GM18907 (cell line): ENCODE measurements around the gene XRRA1.
"Not testable (repeated sequence)": the region's sequence is repeated elsewhere in the genome, so short reads cannot be mapped to it uniquely, and the experiment has no call there.

Experiments
- ATAC-seq: cut with Tn5 transposase; IDR thresholded peaks from one replicate; pipeline ENCODE4 v1.9.1; 2021; ENCODE audit warnings: mild to moderate bottlenecking, moderate library complexity; ENCODE audit not compliant: unreplicated experiment

The XRRA1 gene

GRCh38 chr11:74909385-74909784, 39.5 kb downstream of the XRRA1 start:
- ATAC-seq: no peak

- ATAC-seq: no peak
Observed at GRCh38 chr11:74905326-74905725, 43.6 kb downstream of the XRRA1 start.

GRCh38 chr11:74902342-74902741, 46.5 kb downstream of the XRRA1 start:
- ATAC-seq: no peak

GRCh38 chr11:74896311-74896710, 52.6 kb downstream of the XRRA1 start:
- no peak for ATAC-seq

GRCh38 chr11:74895340-74896116, 53.4 kb downstream of the XRRA1 start:
- ATAC-seq: no peak

GRCh38 chr11:74893015-74893414, 55.9 kb downstream of the XRRA1 start:
- ATAC-seq: not testable (repeated sequence)

- ATAC-seq: no peak
Observed at GRCh38 chr11:74877132-74877531, 71.8 kb downstream of the XRRA1 start.

- no peak for ATAC-seq
Observed at GRCh38 chr11:74871037-74871436, 77.9 kb downstream of the XRRA1 start.

- ATAC-seq: no peak
Observed at GRCh38 chr11:74870485-74870884, 78.4 kb downstream of the XRRA1 start.

- ATAC-seq: no peak
Observed at GRCh38 chr11:74866557-74866956, 82.3 kb downstream of the XRRA1 start.

GRCh38 chr11:74863410-74863809, 85.5 kb downstream of the XRRA1 start:
- ATAC-seq: no peak

- ATAC-seq: no peak
Observed at GRCh38 chr11:74860743-74861142, 88.1 kb downstream of the XRRA1 start.

GRCh38 chr11:74853223-74853622, 95.7 kb downstream of the XRRA1 start:
- ATAC-seq: no peak

- no peak for ATAC-seq
Observed at GRCh38 chr11:74849525-74850391, 99.1 kb downstream of the XRRA1 start.

GRCh38 chr11:74847895-74848294, 101.0 kb downstream of the XRRA1 start:
- no peak for ATAC-seq

- ATAC-seq: no peak
Observed at GRCh38 chr11:74847395-74847794, 101.5 kb downstream of the XRRA1 start.

GRCh38 chr11:74846770-74847169, 102.1 kb downstream of the XRRA1 start:
- no peak for ATAC-seq

GRCh38 chr11:74845978-74846517, 102.8 kb downstream of the XRRA1 start:
- no peak for ATAC-seq

- no peak for ATAC-seq
Observed at GRCh38 chr11:74844865-74845264, 104.0 kb downstream of the XRRA1 start.

- no peak for ATAC-seq
Observed at GRCh38 chr11:74844072-74844471, 104.8 kb downstream of the XRRA1 start.

GRCh38 chr11:74842967-74843366, 105.9 kb downstream of the XRRA1 start:
- no peak for ATAC-seq

- no peak for ATAC-seq
Observed at GRCh38 chr11:74840486-74840885, 108.4 kb downstream of the XRRA1 start.
